SK-N-SH treated with all-trans-retinoic acid at 6 μM for 48 hours (cell line): ENCODE results near the gene CDKL5.
A peak's percentile ranks its signal among the peaks of the same experiment; 100 is the strongest.

Experiments
- ATAC-seq: fragments of 200-7000 bp; cut with Tn5 transposase; 3 replicates; pipeline ENCODE4 v1.9.1; 2020; ENCODE audit warnings: mild to moderate bottlenecking, moderate library complexity
- ARNTL ChIP-seq: fragments of 450-650 bp; formaldehyde crosslinking; IDR thresholded peaks from 2 replicates; pipeline ENCODE4 v1.5.0; 2020; ENCODE audit warnings: low read depth, mild to moderate bottlenecking, moderate library complexity, borderline replicate concordance
- ISL1 ChIP-seq: fragments of 250-450 bp; sonication (Bioruptor Pico); IDR thresholded peaks from 2 replicates; pipeline ENCODE4 v2.1.2; 2022; ENCODE audit warnings: mild to moderate bottlenecking, moderate library complexity
- ZNF8 ChIP-seq: fragments of 450-650 bp; formaldehyde crosslinking; IDR thresholded peaks from 2 replicates; pipeline ENCODE4 v1.5.0; 2020; ENCODE audit warnings: mild to moderate bottlenecking, moderate library complexity
- TF ChIP-seq, protein P1 (sequence below): fragments of 250-450 bp; sonication (Bioruptor Pico); IDR thresholded peaks from 2 replicates; pipeline ENCODE4 v1.5.1; 2021; ENCODE audit warnings: mild to moderate bottlenecking, moderate library complexity
- TF ChIP-seq, protein P2 (sequence below): fragments of 250-450 bp; sonication (Bioruptor Pico); IDR thresholded peaks from 2 replicates; pipeline ENCODE4 v1.8.0; 2020; ENCODE audit warnings: mild to moderate bottlenecking, moderate library complexity, borderline replicate concordance

CDKL5 gene

DNA sequence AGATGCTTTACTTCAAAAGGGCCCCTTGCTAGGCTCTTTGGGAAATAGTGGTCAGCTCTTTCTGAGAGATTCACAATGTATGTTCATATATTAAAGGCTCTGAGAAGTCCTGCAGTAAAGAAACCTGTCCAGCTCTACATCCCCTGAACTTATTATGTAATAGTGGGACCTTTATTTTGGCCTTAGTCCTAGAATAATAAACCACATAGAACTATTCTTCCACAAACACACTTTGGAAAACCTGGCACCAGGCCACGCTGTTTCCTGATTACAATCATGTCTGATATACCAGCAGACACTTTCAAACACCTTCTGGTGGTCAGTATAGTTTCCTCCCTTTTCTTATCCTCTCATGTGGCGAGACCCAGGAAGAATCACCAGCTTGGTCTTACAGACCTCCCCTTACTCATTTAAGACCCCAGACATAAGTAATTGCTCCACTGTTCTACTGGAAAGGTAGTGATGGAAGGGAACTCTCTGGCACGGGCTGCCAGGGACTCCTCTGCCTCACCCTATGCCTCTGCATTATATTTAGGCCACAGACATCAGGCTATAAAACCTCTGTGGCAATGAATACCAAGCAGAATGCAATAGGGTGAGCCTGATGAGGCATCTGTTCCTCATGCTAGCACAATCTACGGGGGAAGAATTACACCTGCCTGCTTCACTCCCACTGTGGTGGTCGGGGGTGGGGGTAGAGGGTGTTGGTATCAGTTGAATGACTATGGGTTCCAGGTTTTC is 276.4 kb downstream of the CDKL5 start (continued):
- TF ChIP-seq, protein P1, sequence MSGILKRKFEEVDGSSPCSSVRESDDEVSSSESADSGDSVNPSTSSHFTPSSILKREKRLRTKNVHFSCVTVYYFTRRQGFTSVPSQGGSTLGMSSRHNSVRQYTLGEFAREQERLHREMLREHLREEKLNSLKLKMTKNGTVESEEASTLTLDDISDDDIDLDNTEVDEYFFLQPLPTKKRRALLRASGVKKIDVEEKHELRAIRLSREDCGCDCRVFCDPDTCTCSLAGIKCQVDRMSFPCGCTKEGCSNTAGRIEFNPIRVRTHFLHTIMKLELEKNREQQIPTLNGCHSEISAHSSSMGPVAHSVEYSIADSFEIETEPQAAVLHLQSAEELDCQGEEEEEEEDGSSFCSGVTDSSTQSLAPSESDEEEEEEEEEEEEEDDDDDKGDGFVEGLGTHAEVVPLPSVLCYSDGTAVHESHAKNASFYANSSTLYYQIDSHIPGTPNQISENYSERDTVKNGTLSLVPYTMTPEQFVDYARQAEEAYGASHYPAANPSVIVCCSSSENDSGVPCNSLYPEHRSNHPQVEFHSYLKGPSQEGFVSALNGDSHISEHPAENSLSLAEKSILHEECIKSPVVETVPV (CRISPR knock-in tag) = no peak
- TF ChIP-seq ARNTL (CRISPR knock-in tag) = no peak
- no peak for TF ChIP-seq ZNF8

DNA sequence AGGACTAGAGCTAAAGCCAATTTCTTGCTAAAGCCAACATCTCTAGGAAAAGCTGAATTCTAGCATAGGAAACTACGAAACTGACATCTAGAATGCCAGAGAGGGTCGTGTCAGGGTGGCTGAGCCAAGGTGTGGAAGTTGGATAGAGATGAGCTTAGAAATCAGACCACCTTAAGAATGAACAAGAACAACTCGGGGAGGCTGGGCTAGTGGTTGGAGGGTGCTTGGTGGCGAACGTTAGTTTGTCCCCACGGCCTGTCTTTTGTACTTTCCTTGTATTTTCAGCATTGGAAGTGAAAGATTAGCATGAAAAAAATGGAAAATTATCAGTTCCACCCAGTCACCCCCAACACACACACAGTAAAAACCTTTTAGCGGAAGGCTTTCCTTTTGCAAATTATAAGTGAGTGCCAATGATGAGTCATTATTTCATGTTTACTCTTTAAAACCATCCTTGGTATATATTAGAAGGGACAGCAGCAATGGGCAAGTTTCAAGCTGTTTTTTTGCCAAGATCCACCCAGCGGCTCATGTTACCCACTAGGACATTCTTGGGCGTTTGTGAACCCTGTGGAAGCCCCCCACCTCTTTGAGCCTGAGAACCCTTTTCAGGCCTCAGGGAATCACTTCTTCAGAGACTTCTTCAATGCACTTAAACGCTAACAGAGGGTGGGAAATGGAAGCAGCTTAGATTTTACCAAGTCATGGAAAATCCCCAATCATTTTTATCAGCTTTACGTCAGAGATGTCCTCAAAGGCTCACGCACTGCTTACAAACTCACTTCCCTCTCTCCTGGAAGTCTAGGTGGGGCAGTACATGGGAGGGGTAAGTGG is 277.2 kb downstream of the CDKL5 start:
- 0 out of 2 replicates have a peak, but pooled peaks have one; percentile 23 for TF ChIP-seq ISL1 (CRISPR knock-in tag)
- TF ChIP-seq, protein P2, sequence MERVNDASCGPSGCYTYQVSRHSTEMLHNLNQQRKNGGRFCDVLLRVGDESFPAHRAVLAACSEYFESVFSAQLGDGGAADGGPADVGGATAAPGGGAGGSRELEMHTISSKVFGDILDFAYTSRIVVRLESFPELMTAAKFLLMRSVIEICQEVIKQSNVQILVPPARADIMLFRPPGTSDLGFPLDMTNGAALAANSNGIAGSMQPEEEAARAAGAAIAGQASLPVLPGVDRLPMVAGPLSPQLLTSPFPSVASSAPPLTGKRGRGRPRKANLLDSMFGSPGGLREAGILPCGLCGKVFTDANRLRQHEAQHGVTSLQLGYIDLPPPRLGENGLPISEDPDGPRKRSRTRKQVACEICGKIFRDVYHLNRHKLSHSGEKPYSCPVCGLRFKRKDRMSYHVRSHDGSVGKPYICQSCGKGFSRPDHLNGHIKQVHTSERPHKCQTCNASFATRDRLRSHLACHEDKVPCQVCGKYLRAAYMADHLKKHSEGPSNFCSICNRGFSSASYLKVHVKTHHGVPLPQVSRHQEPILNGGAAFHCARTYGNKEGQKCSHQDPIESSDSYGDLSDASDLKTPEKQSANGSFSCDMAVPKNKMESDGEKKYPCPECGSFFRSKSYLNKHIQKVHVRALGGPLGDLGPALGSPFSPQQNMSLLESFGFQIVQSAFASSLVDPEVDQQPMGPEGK (CRISPR knock-in tag) = no peak
- ATAC-seq = peak; percentile 85
